CD4-positive, alpha-beta T cell treated with Interleukin-15 for 1 hour (primary cell): ENCODE measurements around the gene S100A2.
A peak's percentile ranks its signal among the peaks of the same experiment; 100 is the strongest.
"Not testable (repeated sequence)": the region's sequence is repeated elsewhere in the genome, so short reads cannot be mapped to it uniquely, and the experiment has no call there.

ENCODE experiments used
- DNase-seq: peaks from one replicate; pipeline ENCODE4 v3.0.0-alpha.2; 2020

Gene S100A2

GRCh38 chr1:153562021-153562420, 3.6 kb downstream of the S100A2 start:
- DNase-seq, result not testable (repeated sequence)

GRCh38 chr1:153561466-153561985, 4.1 kb downstream of the S100A2 start:
- no peak for DNase-seq

DNA sequence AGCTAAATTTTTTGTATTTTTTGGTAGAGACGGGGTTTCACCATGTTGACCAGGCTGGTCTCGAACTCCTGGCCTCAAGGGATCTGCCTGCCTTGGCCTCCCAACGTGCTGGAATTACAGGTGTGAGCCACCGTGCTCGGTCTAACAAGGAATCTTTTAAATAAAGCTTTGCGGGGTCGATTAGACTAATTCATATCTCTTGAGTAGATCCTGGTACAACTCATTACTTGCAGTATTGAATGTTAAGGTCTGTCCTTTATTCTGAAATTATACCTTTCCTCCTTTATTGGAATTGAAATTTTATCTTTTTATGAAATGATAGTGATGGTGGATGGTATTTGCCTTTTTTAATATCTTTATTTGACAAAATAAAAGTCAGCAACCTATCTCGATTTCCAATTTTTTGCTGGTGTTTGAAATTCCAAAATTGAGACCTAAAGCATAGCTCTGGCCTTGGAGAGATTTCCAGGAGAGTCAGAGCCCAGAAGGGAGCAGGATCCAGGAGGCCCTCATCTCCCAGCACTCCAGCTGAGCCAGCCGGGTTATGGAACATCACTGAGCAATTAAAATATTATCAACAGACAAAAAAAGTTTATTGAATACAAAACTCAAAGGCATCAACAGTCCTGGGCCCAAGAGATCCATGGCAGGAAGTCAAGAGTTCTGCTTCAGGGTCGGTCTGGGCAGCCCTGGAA, 4.7 kb downstream of the S100A2 start:
- DNase-seq, result no peak

DNA sequence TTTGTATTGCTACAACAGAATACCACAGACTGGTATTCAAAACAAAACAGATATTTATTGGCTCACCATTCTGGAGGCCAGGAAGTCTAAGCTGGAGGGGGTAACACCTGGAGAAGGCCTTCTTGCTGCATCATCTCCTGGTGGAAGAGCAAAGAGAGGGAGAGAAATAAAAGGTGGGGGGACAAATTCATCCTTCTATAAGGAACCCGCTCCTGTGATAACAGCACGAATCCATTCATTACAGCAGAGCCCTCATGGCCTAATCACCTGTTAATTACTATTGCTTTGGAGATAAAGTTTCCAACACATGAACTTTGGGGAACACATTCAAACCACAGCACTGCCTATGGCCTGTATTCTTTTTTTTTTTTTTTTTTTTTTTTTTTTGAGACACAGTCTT, 5.4 kb downstream of the S100A2 start:
- no peak for DNase-seq

- DNase-seq, result no peak
These were observed 7.8 kb downstream of the S100A2 start for GRCh38 chr1:153557877-153558276.

- no peak for DNase-seq
These were observed 9.3 kb downstream of the S100A2 start for GRCh38 chr1:153556348-153556747.

- DNase-seq, result no peak
These were observed 11.7 kb downstream of the S100A2 start for GRCh38 chr1:153553830-153554541.

DNA sequence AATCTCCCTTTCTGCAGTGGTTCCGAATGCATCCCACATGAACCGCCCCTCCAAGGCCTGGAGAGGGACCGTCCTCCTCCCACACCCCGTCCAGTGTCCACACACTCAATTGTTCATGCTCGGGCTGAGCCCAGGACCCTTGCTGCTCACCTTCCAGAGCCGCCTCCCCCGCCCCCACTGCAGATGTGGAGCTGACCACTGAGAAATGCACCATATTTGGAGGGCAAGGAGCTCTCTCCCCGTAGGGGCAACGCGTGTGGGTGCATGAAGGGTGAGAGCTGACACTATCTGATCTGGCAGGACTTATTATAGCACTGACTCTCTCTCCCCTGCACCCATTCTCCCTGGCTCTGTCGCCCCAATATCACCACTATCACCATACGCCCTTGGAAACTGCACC, 12.5 kb downstream of the S100A2 start:
- DNase-seq, result no peak

- no peak for DNase-seq
These were observed 13.3 kb downstream of the S100A2 start for GRCh38 chr1:153552335-153552734.

- DNase-seq, result peak; percentile 34
These were observed 14.7 kb downstream of the S100A2 start for GRCh38 chr1:153550827-153551500.

DNA sequence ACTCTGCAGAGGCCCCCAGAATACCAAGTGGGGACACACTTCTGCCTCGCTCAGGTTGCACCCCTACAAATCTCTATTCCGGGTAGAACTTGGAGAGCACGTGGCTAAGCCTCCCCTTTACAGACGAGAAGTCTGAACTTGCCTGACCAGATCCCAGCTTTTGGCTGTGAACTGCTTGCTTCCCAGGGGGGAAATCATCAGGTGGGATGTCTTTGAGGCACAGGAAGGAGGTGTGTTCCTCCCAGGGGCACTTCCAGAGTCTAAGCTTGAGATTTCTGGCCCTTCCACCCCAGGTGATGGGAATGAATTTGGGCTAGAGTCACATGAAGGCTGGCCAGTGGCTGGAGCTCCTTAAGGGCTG, 15.3 kb downstream of the S100A2 start:
- DNase-seq, result no peak

- no peak for DNase-seq
These were observed 15.8 kb downstream of the S100A2 start for GRCh38 chr1:153549741-153550397.

DNA sequence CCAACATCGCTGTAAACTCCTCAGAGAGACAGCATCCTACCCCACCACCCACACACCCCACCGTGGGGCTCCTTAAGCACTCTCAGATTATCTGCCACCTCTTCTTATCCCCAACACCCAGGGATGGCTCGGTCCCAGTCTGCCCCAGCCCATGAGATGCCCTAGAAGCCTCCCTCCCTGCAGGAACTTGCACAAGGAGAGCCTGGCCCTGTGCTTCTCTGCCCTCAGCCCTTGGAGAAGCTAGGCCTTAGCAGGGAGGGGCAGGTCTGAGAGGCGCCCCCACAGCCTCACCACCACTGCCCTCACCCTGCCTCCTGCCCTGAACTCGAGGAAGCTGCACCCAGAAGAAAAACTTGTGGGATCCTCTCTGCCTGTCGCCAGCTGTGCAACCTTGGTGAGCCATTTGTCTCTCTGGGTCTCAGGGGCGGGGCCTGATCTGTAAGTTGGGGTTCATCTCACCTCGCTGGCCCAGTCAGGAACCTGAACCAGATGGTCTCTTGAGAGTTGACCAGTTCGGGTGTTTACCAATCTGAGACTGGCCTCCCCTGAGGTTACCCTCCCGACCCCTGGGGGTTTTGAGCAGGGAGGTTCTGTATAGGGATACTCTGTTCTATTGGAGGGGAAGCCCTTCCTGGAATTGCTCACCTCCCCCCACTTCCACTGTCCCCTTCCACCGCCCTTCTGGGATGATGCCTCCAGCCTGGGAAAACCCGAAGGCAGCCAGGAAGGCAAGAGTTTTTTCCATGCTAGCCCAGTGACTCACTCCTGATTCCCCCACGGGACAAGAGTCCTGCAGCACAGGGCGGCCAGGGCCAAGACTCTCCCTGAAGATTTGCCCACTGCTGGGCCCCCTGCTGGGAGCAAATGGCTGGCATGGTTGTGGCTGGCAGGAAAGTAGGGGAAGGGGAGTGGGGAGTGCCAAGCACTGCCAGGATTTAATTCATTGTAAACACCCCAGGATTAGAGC, 16.6 kb downstream of the S100A2 start, which contains the start of gene S100A3:
Gene S100A3, minus strand, starts transcription at position 537 of the 967 bp plus-strand sequence. CDS start 773 bp downstream, outside the sequence.
- no peak for DNase-seq

DNA sequence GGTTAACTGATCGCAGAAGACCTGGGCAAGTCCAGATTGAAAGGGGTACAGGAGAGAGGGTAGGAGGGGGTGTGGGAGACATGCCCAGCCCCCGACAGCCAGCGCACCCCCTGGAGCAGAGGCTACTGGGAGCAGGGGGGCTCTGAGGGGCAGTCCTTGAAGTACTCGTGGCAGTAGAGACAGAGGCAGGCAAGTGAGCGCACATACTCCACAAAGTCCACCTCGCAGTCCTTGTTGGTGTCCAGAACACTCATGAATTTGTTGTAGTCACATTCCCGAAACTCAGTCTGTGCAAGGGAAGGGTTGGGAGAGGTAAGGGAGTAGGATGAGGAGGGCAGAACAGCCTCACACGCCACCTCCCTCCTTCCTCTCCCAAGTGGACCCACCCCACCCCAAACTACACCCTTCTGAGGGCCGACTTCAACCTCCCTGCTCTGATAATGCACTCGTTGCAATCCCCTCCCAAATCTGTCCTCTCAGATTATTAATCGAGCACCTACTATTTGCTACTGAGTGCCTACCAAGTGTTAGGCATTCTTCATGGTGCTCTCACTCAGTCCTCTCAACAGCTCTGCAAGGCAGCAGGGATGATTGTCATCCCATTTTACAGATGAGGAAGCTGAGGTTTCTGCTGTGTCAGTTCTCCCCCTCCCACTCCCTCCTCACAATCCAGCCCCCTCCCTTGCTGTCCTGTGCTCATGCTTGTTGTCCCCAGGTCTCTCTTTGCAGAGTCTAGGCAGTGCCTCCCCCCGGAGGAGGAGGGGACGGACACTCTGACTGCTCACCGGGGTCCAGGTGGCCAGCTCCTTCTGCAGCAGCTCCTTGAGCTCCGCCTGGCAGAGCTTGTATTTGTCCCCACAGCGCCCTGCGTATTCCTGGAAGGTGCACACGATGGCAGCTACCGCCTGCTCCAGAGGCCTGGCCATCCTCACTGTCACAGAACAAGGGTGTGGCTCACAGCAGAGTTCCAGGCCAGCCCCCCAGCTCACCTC, 17.8 kb downstream of the S100A2 start:
- DNase-seq, result no peak

- DNase-seq, result no peak
These were observed 18.7 kb downstream of the S100A2 start for GRCh38 chr1:153546796-153547559.

DNA sequence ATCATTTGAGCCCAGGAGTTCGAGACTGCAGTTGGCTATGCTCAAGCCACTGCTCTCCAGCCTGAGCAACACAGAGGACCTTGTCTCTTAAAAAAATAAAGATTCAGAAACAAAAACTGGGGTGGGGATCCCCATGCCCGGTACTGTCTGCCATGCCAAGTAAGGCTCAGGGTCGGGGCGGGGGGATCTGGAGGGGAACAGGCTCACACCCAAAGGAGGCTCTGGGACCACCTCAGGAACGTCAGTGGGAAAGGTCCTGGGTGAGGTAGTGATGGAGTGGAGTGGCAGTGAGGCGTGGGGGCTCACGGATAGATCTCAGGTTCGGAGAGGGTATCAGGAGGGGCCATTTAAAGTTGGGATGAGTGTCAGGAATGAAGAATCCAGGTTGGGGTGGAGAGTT, 19.3 kb downstream of the S100A2 start:
- no peak for DNase-seq

- peak; percentile 85 for DNase-seq
These were observed 20.3 kb downstream of the S100A2 start, which contains the start of gene S100A4 for GRCh38 chr1:153545067-153546055. Gene S100A4 (minus strand): TSS chr1:153545806. CDS start chr1:153544794, 1,012 bp downstream.

- DNase-seq, result no peak
These were observed 21.1 kb downstream of the S100A2 start for GRCh38 chr1:153544453-153545066.
